ENCODE measurements around the gene CTNNA2. TPM values are rescaled to one million over a fixed set of nuclear protein-coding genes. Genes with fewer than 3 reads are reported as not detected.
A peak's percentile ranks its signal among the peaks of the same experiment; 100 is the strongest.

The CTNNA2 gene
- polyA plus RNA-seq, 2 of the 4 experiments (the other 2 are of a cell fraction) = 0.50 to 0.94 TPM

- H3K9me3 ChIP-seq = no peaks in the 10 kb centered on the region
- TF ChIP-seq NR3C1 (IDR thresholded peaks at IDR 0.05) (no peak), FOSL2 (IDR thresholded peaks at IDR 0.05) (no peak), FOSL2 (CRISPR knock-in tag; IDR thresholded peaks at IDR 0.05) (no peak), PBX3 (IDR thresholded peaks at IDR 0.05) (no peak), HEYL (CRISPR knock-in tag; IDR thresholded peaks at IDR 0.05) (no peak), HMGXB4 (CRISPR knock-in tag; IDR thresholded peaks at IDR 0.05; ENCODE audit: borderline replicate concordance) (no peak), ZNF302 (CRISPR knock-in tag; IDR thresholded peaks at IDR 0.05) (no peak), KDM5A (IDR thresholded peaks at IDR 0.05) (no peak), ZC3H11A (IDR thresholded peaks at IDR 0.05) (no peak), JUNB (IDR thresholded peaks at IDR 0.05) (no peak), NPAS2 (CRISPR knock-in tag; IDR thresholded peaks at IDR 0.05; ENCODE audit: borderline replicate concordance) (no peak), HOXA7 (CRISPR knock-in tag; IDR thresholded peaks at IDR 0.05) (no peak), ESRRA (IDR thresholded peaks at IDR 0.05; ENCODE audit: borderline replicate concordance, low read length) (no peak)
- POLR2A ChIA-PET = no interaction called here
- no peak for DNase-seq (ENCODE audit: low read depth in 1 of 2, low spot score in 1 of 2)
- H3K27ac ChIP-seq = no peak overlapping the region
- H3K4me1 ChIP-seq = no peaks in the 10 kb centered on the region
- WGBS (ENCODE audit: missing lambda C conversion rate) = 36% methylated on average over 5 of the region's 5 CpGs
- no peak for FAIRE-seq
- H3K4me3 ChIP-seq = no peak overlapping the region
- CTCF ChIA-PET = no interaction called here
- ATAC-seq = no peak
- no peak overlapping the region for H3K4me2 ChIP-seq
Observed at GRCh38 chr2:79980816-79981215, 468.0 kb downstream of the CTNNA2 start.

- DNase-seq (ENCODE audit: low read depth in 1 of 2, low spot score in 1 of 2) = no peak
- 8% methylated on average over 3 of the region's 3 CpGs for WGBS (ENCODE audit: missing lambda C conversion rate)
Observed at GRCh38 chr2:79981316-79981715, 468.5 kb downstream of the CTNNA2 start.

GRCh38 chr2:79982445-79982844 lies 469.6 kb downstream of the CTNNA2 start:
- Histone ChIP-seq H3K9me3 (no peaks in the 10 kb centered on the region), H3K4me3 (no peak overlapping the region), H3K4me2 (no peak overlapping the region), H3K4me1 (no peaks in the 10 kb centered on the region), H3K27ac (no peak overlapping the region)
- TF ChIP-seq RAD21 (conservative IDR thresholded peaks at IDR 0.05 in 1 of 2, IDR thresholded peaks at IDR 0.05 in 1 of 2) (0 out of 5 replicates have a peak, but pooled peaks of 1 of the 2 experiments have one; percentile 5), BHLHE40 (IDR thresholded peaks at IDR 0.05; ENCODE audit: low read depth, low read length) (no peak)
- peak in 1 of 2 experiments; percentile 12 for DNase-seq (ENCODE audit: low read depth in 1 of 2, low spot score in 1 of 2)
- ChIA-PET POLR2A (no interaction called here), CTCF (no interaction called here)
- WGBS (ENCODE audit: missing lambda C conversion rate) = 18% methylated on average over 4 of the region's 4 CpGs
- no peak for FAIRE-seq
- ATAC-seq = no peak

More at GRCh38 chr2:79981316-79981715, 468.5 kb downstream of the CTNNA2 start:
- H3K4me1 ChIP-seq = no peaks in the 10 kb centered on the region
- no peak overlapping the region for H3K27ac ChIP-seq
- ChIA-PET CTCF (no interaction called here), POLR2A (no interaction called here)
- FAIRE-seq (peak; percentile 32), ATAC-seq (no peak)
- H3K9me3 ChIP-seq = no peaks in the 10 kb centered on the region
- H3K4me3 ChIP-seq = no peak overlapping the region
- H3K4me2 ChIP-seq = no peak overlapping the region
- TF ChIP-seq HOXB13 (CRISPR knock-in tag; IDR thresholded peaks at IDR 0.05; ENCODE audit: low read depth) (no peak), HES2 (IDR thresholded peaks at IDR 0.05) (no peak), POLR2A (IDR thresholded peaks at IDR 0.05; ENCODE audit: low read length) (no peak), TFCP2L1 (CRISPR knock-in tag; IDR thresholded peaks at IDR 0.05) (no peak), ZSCAN20 (CRISPR knock-in tag; IDR thresholded peaks at IDR 0.05) (no peak), SREBF2 (IDR thresholded peaks at IDR 0.05) (no peak), RFX5 (IDR thresholded peaks at IDR 0.05) (no peak), HOXB5 (CRISPR knock-in tag; IDR thresholded peaks at IDR 0.05) (no peak), FOXS1 (CRISPR knock-in tag; IDR thresholded peaks at IDR 0.05) (no peak), KDM1A (IDR thresholded peaks at IDR 0.05; ENCODE audit: low read depth) (no peak), FOSB (CRISPR knock-in tag; IDR thresholded peaks at IDR 0.05) (no peak), CBX8 (IDR thresholded peaks at IDR 0.05) (no peak)

Data from A549 (cell line).